ENCODE data around the gene MEPCE.

- TF ChIP-seq HDAC2 (IDR thresholded peaks at IDR 0.05) (no peak), ARID4B (CRISPR knock-in tag; IDR thresholded peaks at IDR 0.05) (no peak), POLR2A (conservative IDR thresholded peaks at IDR 0.05) (no peak), RBM22 (IDR thresholded peaks at IDR 0.05; ENCODE audit: low read depth, low read length, poor library complexity, severe bottlenecking) (no peak), CTCF (IDR thresholded peaks at IDR 0.05 in 2 of 3, conservative IDR thresholded peaks at IDR 0.05 in 1 of 3; ENCODE audit: insufficient read depth in 2 of 3, low read depth in 1 of 3, low read length in 3 of 3) (no peak)
Measured at GRCh38 chr7:100466653-100467605, 37.3 kb downstream of the MEPCE start.
